Measurements from ENCODE around the gene MMP7.

DNA sequence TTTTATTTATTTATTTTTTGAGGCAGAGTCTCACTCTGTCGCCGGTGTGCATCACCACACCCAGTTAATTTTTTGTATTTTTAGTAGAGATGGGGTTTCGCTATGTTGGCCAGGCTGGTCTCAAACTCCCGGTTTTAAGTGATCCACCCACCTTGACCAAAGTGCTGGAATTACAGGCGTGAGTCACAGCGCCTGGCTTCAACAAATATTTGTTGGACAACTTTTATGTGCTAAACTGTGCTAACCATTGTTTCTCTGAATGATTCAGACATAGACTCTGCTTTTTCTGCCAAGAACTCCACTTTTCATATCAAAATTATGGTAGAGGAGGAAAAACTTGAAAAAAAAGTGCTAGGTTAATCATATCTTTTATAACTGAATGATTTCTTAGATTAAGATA lies 36.3 kb downstream of the MMP7 start:
- TF ChIP-seq CTCF (conservative IDR thresholded peaks at IDR 0.05 in 1 of 2, IDR thresholded peaks at IDR 0.05 in 1 of 2; ENCODE audit: low read depth in 1 of 2, low read length in 2 of 2) = no peak
- no peak for TF ChIP-seq EZH2 (IDR thresholded peaks at IDR 0.05; ENCODE audit: low read length, missing control alignments)
